C4-2B (cell line): Measurements from ENCODE around the gene EWSR1.

ENCODE experiments used
- H3K27ac ChIP-seq: fragments of 450-650 bp; 2 replicates; pipeline ENCODE4 v1.5.1; 2017
- ZFX ChIP-seq: fragments of 450-650 bp; IDR thresholded peaks from 2 replicates; pipeline ENCODE4 v1.6.1; 2017
- TF ChIP-seq, protein P1 (sequence below): fragments of 450-650 bp; conservative IDR thresholded peaks from 2 replicates; pipeline ENCODE4 v1.5.1; 2017; ENCODE audit warnings: mild to moderate bottlenecking

Gene EWSR1

DNA sequence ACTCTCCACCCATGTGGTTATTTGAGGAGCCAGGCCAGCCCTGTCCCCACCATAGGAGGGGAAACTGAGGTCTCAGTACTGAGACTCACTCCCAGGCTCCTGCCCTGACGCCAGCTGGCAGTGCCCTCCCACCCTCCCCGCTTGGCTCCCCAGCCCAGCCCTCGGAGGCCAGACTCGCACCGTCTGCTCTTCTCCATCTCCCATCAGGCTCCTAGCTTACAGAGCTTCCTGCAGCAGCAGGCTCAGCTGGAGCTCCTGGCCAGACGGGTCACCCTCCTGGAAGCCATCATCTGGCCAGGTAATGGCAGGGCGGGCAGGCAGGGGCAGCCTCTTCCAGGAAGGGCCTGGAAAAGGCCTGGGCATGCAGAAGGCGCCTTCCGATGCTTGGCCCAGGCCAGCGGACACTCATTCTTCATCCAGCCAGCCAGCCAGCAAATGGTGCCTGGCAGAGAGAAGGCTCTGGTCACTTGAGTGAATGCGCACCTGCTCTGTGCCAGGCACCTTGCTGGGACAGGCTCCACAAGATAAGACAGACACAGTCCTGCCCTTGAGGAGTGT, 12.9 kb upstream of the EWSR1 start:
- no peak overlapping the region for H3K27ac ChIP-seq
- no peak for TF ChIP-seq ZFX
- TF ChIP-seq, protein P1, sequence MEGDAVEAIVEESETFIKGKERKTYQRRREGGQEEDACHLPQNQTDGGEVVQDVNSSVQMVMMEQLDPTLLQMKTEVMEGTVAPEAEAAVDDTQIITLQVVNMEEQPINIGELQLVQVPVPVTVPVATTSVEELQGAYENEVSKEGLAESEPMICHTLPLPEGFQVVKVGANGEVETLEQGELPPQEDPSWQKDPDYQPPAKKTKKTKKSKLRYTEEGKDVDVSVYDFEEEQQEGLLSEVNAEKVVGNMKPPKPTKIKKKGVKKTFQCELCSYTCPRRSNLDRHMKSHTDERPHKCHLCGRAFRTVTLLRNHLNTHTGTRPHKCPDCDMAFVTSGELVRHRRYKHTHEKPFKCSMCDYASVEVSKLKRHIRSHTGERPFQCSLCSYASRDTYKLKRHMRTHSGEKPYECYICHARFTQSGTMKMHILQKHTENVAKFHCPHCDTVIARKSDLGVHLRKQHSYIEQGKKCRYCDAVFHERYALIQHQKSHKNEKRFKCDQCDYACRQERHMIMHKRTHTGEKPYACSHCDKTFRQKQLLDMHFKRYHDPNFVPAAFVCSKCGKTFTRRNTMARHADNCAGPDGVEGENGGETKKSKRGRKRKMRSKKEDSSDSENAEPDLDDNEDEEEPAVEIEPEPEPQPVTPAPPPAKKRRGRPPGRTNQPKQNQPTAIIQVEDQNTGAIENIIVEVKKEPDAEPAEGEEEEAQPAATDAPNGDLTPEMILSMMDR, result no peak

DNA sequence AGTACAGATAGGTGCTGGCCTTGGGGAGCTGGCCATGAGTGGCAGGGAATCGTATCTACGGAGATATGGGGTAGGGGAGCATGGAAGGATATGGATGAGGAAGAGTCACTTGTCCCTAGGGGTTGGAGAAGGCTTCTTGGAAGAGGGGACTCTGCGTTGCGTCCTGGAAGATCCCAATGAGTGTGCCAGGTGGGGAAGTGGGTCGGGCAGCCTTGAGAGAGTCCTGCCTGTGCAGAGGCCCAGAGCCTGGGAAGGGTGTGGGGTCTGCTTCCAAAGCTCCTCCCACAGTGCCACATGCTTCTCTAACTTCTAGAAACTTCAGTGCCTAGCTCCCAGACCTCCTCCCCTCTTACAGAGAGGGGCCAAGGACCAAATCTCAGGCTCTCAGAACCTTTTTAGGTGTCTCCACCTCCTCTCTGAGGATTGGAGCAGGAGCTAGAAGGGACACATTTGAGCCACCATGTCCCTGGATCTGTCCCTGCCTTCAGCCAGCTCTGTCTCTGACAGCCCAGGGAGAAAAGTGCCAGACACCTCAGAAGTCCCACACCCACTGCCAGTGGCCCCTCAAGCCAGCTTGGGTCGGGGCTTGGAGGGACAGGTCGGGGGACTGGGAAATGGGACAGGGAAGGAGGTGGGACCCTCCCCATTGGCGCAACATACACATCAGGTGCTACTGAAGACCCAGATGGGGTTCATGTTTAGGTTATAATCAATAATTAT, 11.3 kb upstream of the EWSR1 start:
- no peak for TF ChIP-seq ZFX
- H3K27ac ChIP-seq, result no peak overlapping the region

DNA sequence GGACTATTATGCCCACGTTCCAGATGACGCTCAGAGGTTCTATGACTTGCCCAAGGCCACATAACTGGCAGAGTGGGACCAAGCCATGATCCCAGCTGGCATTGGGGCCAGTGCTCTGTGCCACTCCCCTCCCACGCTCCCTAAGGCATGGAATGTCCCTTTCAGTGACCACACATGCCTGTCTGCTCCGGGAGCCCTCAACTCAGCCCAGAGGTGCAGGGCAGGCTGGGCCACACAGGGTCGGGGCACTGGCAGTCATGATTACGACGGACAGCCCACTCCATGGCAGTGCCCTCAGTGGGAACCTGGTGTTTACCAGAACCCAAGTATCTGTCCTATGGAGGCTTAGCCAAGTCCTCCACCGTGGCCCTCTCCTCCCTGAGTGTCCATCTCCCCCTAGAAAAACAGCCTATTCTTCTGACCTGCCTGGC, 10.3 kb upstream of the EWSR1 start:
- no peak overlapping the region for H3K27ac ChIP-seq
- TF ChIP-seq, protein P1, result no peak
- no peak for TF ChIP-seq ZFX

DNA sequence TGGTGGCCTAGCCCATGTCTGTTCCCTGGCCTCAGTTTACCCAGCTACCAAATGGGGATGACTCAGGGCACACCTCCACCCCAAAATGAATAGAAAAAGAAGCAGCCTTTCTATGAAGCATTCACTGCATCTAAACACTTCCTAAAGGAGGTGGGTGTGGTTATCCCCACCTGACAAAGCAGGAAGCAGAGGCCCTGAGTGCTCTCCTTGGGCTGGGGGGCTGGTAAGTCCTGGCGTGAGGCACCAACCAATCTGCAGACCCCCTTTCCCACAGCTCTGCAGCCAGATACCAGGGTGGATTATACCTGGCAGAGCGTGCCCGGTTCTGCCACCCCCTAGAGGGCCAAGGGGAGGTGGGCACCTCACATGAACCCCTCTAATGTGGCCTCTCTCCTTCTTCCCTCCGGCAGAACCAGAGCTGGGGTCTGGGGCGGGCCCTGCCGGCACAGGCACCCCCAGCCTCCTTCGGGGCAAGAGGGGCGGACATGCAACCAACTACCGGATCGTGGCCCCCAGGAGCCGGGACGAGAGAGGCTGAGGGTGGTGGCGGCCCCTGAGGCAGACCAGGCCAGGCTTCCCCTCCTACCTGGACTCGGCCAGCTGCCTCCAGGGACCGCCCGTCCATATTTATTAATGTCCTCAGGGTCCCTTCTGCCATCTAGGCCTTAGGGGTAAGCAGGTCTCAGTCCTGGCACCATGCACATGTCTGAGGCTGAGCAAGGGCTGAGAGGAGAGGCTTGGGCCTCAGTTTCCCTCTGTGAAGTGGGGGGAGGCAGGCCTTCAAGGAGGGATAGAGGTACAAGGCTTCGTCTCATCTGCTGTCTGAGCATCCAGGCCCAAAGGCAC, 9.4 kb upstream of the EWSR1 start:
- no peak for TF ChIP-seq ZFX
- TF ChIP-seq, protein P1, result no peak

DNA sequence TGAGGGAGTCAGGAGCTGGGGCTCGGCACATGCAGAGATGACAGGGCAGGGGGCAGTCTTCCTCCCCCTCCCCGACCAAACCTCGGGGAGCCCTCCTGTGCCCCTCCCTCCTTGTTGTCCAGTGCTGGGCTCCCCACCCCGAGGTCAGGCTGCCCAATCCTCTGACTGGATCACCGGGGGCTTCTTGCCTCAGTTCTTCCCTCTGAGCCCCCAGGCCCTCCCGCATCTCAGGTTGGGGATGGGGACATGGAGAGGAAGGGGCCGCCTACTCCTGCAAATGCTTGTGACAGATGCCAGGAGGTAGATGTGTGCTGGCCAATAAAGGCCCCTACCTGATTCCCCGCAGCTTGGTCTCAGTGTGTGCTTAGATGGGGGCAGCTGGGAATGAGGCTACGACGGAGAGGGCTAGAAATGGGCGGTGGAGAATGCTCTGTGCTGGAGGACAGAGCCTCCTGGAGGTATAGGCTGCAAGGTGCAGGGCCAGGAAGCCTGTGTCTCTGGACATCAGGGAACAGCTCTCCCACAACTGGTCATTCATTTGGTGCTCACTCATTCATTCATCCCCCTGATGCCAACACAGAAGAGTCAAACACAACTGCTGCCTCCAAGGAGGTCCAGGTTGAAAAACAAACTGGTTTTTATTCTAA, 8.7 kb upstream of the EWSR1 start:
- TF ChIP-seq, protein P1, result no peak
- no peak for TF ChIP-seq ZFX
- H3K27ac ChIP-seq, result no peak overlapping the region

More for the DNA sequence above, 9.4 kb upstream of the EWSR1 start:
- no peak overlapping the region for H3K27ac ChIP-seq

DNA sequence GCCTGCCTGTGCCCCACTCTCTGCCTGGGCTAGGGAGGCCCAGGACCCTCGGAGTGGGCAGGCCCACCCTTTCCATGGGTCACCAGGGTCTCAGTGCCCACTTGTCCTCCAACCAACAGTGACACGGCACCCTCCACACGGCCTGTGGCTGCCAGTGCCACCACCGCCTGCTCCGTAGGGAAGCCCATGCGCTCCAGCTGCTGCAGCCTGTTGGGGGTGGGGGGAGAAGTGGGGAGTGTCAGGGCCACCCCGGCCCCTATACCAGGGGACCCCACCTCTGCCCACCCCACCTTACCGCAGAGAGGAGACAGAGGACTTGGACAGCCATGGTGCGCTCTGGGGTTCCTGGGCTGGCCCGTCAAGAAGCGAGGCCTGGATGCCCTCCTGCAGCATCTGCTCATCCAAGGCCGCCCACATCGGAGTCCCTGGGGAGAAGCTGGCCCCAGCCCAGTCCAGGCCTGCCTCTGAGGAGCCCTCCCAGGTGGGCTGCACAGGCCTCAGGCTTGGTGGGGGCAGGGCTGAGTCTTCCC, 8.0 kb upstream of the EWSR1 start:
- H3K27ac ChIP-seq, result no peak overlapping the region
- TF ChIP-seq, protein P1, result no peak
- no peak for TF ChIP-seq ZFX

DNA sequence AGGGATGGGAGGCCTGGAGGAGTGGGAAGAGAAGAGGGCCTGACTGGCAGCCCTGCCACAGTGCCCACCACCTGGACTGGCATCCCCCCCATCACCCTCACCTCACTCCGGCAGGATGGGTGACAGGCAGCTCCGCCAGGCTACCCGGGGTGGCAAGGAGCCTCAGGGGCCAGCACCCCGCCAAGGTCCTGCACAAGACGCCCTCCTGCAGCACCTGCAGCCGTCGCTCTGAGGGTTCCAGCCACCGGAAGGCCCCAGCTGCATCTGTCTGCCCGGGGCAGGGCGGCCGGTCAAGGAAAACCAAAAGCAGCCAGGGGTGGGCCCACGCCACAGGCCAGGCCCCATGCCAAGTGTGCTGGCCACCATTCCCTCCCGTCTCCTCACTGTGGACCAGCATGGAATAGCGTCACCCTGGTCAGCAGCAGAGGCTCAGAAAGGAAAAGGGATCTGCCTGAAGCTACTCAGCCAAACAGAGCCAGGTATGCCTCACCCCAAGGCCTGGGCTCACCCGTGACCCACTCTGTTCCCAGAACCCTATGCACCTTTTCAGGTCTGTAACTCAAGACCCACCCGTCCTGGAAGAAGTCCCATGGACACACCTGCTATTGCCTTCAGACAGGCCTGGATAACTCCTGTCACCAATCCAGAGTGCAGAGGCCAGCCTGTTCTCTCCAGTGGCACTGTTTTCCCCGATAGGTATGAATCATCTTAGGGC, 7.3 kb upstream of the EWSR1 start:
- no peak overlapping the region for H3K27ac ChIP-seq

More for the DNA sequence above, 7.3 kb upstream of the EWSR1 start:
- TF ChIP-seq ZFX, result no peak
- TF ChIP-seq, protein P1, result no peak
